Measurements from ENCODE around the gene MTA1.

The MTA1 gene

DNA sequence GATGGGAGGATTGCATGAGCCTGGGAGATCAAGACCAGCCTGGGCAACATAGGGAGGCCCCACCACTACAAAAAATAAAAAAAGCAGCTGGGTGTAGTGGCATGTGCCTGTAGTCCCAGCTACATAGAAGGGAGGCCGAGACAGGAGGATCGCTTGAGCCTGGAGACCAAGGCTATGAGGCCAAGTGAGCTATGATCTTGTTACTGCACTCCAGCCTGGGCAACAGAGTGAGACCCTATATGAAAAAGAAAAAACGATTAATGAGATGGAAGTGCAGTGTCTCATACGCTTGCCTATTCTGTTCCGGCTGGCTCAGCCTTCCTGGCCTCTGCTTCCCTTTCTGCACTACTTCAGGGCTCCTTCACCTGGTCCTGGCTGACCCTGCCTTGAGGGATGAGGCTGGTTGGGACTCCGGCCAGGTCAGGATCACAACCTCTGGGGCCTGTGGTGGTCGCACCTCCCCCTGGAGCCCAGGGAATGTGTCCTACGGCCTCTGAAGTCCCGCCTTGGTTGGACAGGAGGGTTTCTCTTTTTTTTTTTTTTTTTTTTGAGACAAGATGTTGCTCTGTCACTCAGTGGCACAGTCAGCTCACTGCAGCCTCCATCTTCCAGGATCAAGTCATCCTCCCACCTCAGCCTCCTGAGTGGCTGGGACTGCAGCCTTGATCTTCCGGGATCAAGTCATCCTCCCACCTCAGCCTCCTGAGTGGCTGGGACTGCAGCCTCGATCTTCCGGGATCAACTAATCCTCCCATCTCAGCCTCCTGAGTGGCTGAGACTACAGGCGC lies 82.1 kb downstream of the MTA1 start:
- DNase-seq (ENCODE audit: low spot score) = no peak
- ChIA-PET CTCF (interaction anchor here (1.2 kb wide), 1 partner anchor 21 kb away, joined by 3 read pairs; no protein-coding TSS in a partner anchor), POLR2A (ENCODE audit: low non-redundant PET) (no interaction called here)
- H3K27ac ChIP-seq = no peak overlapping the region
- TF ChIP-seq, protein P1, sequence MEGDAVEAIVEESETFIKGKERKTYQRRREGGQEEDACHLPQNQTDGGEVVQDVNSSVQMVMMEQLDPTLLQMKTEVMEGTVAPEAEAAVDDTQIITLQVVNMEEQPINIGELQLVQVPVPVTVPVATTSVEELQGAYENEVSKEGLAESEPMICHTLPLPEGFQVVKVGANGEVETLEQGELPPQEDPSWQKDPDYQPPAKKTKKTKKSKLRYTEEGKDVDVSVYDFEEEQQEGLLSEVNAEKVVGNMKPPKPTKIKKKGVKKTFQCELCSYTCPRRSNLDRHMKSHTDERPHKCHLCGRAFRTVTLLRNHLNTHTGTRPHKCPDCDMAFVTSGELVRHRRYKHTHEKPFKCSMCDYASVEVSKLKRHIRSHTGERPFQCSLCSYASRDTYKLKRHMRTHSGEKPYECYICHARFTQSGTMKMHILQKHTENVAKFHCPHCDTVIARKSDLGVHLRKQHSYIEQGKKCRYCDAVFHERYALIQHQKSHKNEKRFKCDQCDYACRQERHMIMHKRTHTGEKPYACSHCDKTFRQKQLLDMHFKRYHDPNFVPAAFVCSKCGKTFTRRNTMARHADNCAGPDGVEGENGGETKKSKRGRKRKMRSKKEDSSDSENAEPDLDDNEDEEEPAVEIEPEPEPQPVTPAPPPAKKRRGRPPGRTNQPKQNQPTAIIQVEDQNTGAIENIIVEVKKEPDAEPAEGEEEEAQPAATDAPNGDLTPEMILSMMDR (conservative IDR thresholded peaks at IDR 0.05; ENCODE audit: low read depth) = no peak

DNA sequence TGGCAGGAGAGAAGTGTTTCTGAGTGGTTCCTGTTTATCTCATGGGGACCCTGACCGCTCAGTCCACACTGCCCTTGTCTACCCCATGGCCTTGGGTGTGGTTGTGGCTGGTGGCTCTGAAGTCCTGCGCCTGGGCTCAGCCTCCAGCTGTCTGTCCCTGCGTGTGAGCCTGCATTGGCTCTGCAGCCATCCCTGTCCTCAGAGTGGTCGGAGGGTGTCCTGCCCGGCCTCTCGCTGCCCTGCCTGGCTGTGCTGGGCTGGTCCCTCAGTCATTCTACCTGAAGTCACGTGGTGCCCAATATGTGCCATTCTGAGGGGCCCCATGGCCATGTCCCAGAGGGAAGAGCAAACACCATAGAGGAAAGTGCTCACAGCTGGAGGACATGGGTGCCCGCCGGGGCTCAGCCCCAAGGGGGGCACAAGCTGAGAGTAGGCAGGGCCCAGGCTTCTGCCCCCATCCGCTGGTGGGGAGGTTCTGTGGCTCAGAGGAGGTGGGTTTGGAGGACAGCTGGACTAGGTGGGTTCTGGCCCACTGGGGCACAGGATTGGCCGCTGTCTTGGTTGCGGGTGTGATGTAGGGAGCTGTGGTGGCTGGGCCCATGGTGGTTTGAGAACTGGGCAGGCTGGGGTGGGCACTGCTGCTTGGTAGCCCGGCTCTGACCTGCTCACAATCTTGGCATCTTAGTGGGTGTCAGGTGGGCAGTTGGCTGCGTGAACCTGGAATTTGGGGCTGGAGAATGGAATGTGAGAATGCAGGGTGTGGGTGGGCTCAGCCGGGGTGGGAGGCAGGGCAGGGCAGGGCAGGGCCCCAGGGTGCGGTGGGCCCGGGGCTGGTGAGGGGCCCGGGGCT lies 83.0 kb downstream of the MTA1 start:
- TF ChIP-seq, protein P1 (conservative IDR thresholded peaks at IDR 0.05; ENCODE audit: low read depth) = no peak
- no peak for DNase-seq (ENCODE audit: low spot score)
- POLR2A ChIA-PET (ENCODE audit: low non-redundant PET) = no interaction called here
- CTCF ChIA-PET = interaction anchor here (0.8 to 1.2 kb wide), 2 partner anchors 22 to 25 kb away, joined by 3 read pairs; no protein-coding TSS in a partner anchor
- H3K27ac ChIP-seq = no peak overlapping the region

DNA sequence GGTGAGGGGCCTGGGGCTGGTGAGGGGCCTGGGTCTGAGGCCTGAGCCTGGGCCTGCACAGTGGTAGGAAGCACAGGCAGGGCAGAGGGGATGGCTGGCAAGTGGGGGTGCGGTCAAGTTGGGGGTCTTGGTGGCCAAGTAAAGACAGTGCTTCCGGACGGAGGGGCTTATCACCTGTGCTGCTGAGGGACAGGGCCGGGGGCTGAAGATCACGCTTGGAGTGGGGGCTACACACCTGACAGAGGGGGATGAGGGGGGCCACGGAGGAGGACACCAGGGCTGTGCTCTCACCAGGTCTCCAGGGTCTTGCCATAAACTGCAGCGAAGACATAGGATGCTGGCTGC lies 83.6 kb downstream of the MTA1 start:
- DNase-seq (ENCODE audit: low spot score) = no peak
- ChIA-PET CTCF (interaction anchor here (1.2 kb wide), 1 partner anchor 23 kb away, joined by 3 read pairs; no protein-coding TSS in a partner anchor), POLR2A (ENCODE audit: low non-redundant PET) (no interaction called here)

DNA sequence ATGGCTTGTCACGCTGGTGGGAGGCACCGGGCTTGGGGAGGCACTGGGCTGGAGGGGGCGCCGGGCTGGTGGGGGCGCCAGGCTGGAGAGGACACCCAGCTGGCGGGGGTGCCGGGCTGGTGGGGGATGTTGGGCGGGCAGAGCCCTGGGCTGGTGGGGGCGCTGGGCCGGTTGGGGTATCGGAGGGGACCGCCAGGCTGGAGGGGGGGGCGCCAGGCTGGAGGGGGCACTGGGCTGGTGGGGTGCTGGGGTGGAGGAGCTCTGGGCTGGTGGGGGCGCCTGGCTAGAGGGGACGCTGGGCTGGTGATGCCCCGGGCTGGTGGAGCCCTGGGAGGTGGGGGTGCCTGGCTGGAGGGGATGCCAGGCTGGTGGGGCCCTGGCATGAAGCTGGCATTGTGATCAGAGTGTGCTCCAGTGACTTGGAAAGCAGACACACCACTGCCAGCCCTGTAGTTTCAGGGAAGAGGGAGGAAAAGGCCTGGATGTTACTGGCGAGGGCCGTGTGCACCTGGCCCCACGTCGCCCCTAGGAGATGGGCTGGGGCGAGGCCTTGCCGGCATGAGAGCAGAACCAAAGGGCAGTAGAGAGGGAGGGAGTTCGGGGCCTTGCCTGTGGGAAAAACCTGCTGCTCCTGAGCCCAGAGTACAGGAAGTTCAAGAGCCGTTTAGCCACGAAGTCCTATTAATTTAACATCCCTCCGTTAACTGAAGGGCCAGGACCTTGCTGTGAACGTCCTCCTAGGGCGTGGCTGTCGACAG lies 84.5 kb downstream of the MTA1 start:
- DNase-seq (ENCODE audit: low spot score) = no peak
- CTCF ChIA-PET = interaction anchor here (0.6 kb wide), 1 partner anchor 917 kb away, joined by 3 read pairs; no protein-coding TSS in a partner anchor
- POLR2A ChIA-PET (ENCODE audit: low non-redundant PET) = no interaction called here
- TF ChIP-seq, protein P1 (conservative IDR thresholded peaks at IDR 0.05; ENCODE audit: low read depth) = no peak
- no peak overlapping the region for H3K27ac ChIP-seq

More for the DNA sequence above, 83.6 kb downstream of the MTA1 start:
- no peak overlapping the region for H3K27ac ChIP-seq
- TF ChIP-seq, protein P1 (conservative IDR thresholded peaks at IDR 0.05; ENCODE audit: low read depth) = no peak

DNA sequence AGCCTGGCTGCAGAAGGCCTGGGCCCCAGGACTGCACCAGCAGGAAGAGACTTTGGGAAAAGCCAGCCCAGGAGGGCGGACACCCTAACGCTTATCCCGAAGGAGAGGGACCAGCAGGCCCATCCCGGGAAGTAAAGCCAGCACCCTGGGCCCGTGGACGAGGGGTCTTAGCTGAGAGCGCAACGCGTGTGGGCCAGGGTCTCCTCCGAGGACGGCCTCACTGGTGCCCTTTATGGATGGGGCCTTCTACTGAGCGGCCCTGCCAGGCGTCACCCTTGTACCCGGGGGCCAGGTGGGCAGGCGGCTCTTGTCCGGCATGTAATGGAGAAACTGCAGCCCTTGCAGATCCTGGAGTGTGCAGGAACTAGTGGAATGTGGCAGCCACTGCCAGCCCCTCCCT lies 85.5 kb downstream of the MTA1 start:
- H3K27ac ChIP-seq = no peak overlapping the region
- ChIA-PET CTCF (no interaction called here), POLR2A (ENCODE audit: low non-redundant PET) (no interaction called here)
- DNase-seq (ENCODE audit: low spot score) = no peak
- TF ChIP-seq, protein P1 (conservative IDR thresholded peaks at IDR 0.05; ENCODE audit: low read depth) = no peak

DNA sequence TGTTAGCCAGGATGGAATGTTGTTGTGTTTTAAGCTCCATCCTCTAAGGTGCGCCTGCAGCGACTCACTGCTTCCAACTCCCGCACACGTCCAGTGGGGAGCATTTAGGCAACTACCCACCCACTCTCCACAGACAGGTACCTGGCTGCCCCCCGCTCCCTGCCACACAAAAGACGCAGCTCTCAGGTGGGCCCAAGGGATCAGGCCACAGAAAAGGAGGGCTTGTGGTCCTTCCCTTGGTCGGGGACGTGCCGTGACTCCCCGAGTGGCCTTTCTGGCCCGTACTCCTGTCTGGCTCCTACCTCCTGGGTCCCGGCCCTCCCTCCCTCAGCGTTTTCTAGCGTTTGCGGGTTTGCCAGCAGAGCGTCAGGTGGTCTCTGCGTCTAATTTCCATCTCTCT lies 87.6 kb downstream of the MTA1 start:
- ChIA-PET CTCF (no interaction called here), POLR2A (ENCODE audit: low non-redundant PET) (no interaction called here)
- TF ChIP-seq, protein P1 (conservative IDR thresholded peaks at IDR 0.05; ENCODE audit: low read depth) = no peak

More for the DNA sequence above, 87.6 kb downstream of the MTA1 start:
- no peak overlapping the region for H3K27ac ChIP-seq
- no peak for DNase-seq (ENCODE audit: low spot score)
